HUES48 (cell line): ENCODE data around the gene BTBD10.

Experiments used
- H3K27ac ChIP-seq: one replicate; pipeline ENCODE4 v1.7.0; 2013; ENCODE audit warnings: low read depth, low read length, inconsistent platforms
- H3K27me3 ChIP-seq: 2 replicates; pipeline ENCODE4 v1.6.1; 2013; ENCODE audit warnings: mild to moderate bottlenecking, low read length; ENCODE audit not compliant: control insufficient read depth, insufficient read depth
- H3K36me3 ChIP-seq: 2 replicates; pipeline ENCODE4 v1.6.1; 2013; ENCODE audit warnings: low read length; ENCODE audit not compliant: control insufficient read depth, insufficient read depth
- H3K4me1 ChIP-seq: 2 replicates; pipeline ENCODE4 v1.6.1; 2013; ENCODE audit warnings: mild to moderate bottlenecking, low read length; ENCODE audit not compliant: control insufficient read depth, insufficient read depth
- H3K4me3 ChIP-seq: 2 replicates; pipeline ENCODE4 v1.5.1; 2013; ENCODE audit warnings: mild to moderate bottlenecking, low read depth, low read length
- H3K9ac ChIP-seq: 2 replicates; pipeline ENCODE4 v1.6.1; 2013; ENCODE audit warnings: mild to moderate bottlenecking, low read depth, low read length, moderate library complexity
- H3K9me3 ChIP-seq: 2 replicates; pipeline ENCODE4 v1.6.1; 2013; ENCODE audit warnings: low read length; ENCODE audit not compliant: control insufficient read depth, insufficient read depth

BTBD10 gene

GRCh38 chr11:13352711-13353110 is 110.3 kb downstream of the BTBD10 start:
- no peaks in the 10 kb centered on the region for H3K27me3 ChIP-seq
- no peak overlapping the region for H3K4me3 ChIP-seq
- no peaks in the 10 kb centered on the region for H3K36me3 ChIP-seq
- no peaks in the 10 kb centered on the region for H3K4me1 ChIP-seq
- H3K27ac ChIP-seq = no peak overlapping the region
- H3K9ac ChIP-seq = no peak overlapping the region
- H3K9me3 ChIP-seq = no peaks in the 10 kb centered on the region

DNA sequence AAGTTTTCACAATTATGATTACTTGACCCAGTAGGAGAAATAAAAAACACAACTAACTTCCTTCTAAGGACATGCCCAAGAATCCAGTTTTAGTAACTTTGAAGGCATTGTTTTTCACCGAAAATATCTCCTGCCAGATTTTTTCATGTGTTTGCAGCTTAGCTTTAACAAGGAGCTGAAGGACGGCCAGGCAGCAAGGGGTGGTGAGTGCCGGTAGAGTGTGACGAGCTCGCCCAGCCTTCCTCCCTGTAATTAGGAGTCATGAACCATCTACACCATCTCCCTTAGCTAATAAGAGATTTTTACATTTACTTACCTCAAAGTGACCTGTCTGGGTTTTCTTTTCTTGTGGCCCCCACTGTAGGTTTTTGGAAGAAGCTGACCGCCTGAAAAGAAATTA is 113.4 kb downstream of the BTBD10 start:
- no peak overlapping the region for H3K4me3 ChIP-seq
- no peak overlapping the region for H3K9ac ChIP-seq
- no peaks in the 10 kb centered on the region for H3K4me1 ChIP-seq
- no peaks in the 10 kb centered on the region for H3K36me3 ChIP-seq
- no peaks in the 10 kb centered on the region for H3K27me3 ChIP-seq
- no peak overlapping the region for H3K27ac ChIP-seq
- no peaks in the 10 kb centered on the region for H3K9me3 ChIP-seq

GRCh38 chr11:13349046-13349445 is 114.0 kb downstream of the BTBD10 start:
- Histone ChIP-seq H3K9ac (no peak overlapping the region), H3K27ac (no peak overlapping the region), H3K27me3 (no peaks in the 10 kb centered on the region), H3K9me3 (no peaks in the 10 kb centered on the region), H3K4me1 (no peaks in the 10 kb centered on the region), H3K36me3 (no peaks in the 10 kb centered on the region), H3K4me3 (no peak overlapping the region)

DNA sequence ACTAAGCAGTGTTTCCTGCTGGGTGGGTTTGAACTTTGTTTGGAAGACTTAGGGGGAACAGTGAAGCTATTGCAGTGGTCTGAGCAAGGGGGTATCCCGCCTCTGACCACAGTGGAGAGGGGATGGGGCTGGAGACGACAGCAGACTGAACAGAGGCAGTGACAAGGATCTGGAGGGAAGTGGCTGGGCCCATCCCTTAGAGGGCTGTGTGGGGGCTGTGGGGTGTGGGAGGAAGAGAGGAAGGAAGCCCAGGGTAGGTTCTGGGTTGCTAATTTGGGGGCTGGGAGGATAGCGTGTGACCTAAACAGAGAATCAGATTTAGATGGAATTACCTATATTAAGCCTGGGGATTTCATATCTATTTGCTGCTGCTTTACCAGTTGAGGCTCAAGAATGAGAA is 114.7 kb downstream of the BTBD10 start:
- Histone ChIP-seq H3K9ac (no peak overlapping the region), H3K36me3 (no peaks in the 10 kb centered on the region), H3K27me3 (no peaks in the 10 kb centered on the region), H3K9me3 (no peaks in the 10 kb centered on the region), H3K27ac (no peak overlapping the region), H3K4me3 (no peak overlapping the region), H3K4me1 (no peaks in the 10 kb centered on the region)

- Histone ChIP-seq H3K9ac (no peak overlapping the region), H3K4me3 (no peak overlapping the region), H3K9me3 (no peaks in the 10 kb centered on the region), H3K4me1 (no peaks in the 10 kb centered on the region), H3K27ac (no peak overlapping the region), H3K27me3 (no peaks in the 10 kb centered on the region), H3K36me3 (no peaks in the 10 kb centered on the region)
Observed at GRCh38 chr11:13347901-13348300, 115.1 kb downstream of the BTBD10 start.

- no peak overlapping the region for H3K9ac ChIP-seq
- no peak overlapping the region for H3K27ac ChIP-seq
- H3K4me1 ChIP-seq = no peaks in the 10 kb centered on the region
- H3K4me3 ChIP-seq = no peak overlapping the region
- H3K36me3 ChIP-seq = no peaks in the 10 kb centered on the region
- H3K27me3 ChIP-seq = no peaks in the 10 kb centered on the region
- H3K9me3 ChIP-seq = no peaks in the 10 kb centered on the region
Observed at GRCh38 chr11:13346470-13346869, 116.6 kb downstream of the BTBD10 start.

DNA sequence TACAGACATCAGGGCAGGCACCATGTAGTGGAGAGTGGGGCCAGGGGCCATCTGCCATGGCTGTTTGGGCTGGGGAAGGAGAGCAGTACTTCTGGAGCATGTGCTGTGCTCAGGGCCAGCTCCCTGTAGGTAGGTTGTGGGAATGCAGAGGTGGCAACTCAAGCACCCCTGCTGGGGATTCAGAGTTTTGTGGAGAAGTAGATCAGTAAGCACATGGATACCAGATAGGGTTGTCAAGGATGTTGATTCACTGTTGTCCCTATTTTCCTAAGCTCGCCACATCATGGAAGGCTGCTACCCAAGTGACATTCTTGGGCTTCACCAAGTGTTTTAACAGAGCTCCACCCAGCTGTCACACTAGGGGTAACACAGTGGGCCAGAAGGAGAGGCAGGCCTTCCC is 118.2 kb downstream of the BTBD10 start:
- no peak overlapping the region for H3K9ac ChIP-seq
- H3K36me3 ChIP-seq = no peaks in the 10 kb centered on the region
- no peaks in the 10 kb centered on the region for H3K27me3 ChIP-seq
- no peak overlapping the region for H3K4me3 ChIP-seq
- H3K9me3 ChIP-seq = no peaks in the 10 kb centered on the region
- H3K4me1 ChIP-seq = no peaks in the 10 kb centered on the region
- no peak overlapping the region for H3K27ac ChIP-seq

GRCh38 chr11:13343931-13344717 is 118.9 kb downstream of the BTBD10 start:
- no peaks in the 10 kb centered on the region for H3K36me3 ChIP-seq
- no peaks in the 10 kb centered on the region for H3K27me3 ChIP-seq
- H3K9me3 ChIP-seq = no peaks in the 10 kb centered on the region
- H3K4me1 ChIP-seq = no peaks in the 10 kb centered on the region
- no peak overlapping the region for H3K27ac ChIP-seq
- H3K4me3 ChIP-seq = no peak overlapping the region
- no peak overlapping the region for H3K9ac ChIP-seq

DNA sequence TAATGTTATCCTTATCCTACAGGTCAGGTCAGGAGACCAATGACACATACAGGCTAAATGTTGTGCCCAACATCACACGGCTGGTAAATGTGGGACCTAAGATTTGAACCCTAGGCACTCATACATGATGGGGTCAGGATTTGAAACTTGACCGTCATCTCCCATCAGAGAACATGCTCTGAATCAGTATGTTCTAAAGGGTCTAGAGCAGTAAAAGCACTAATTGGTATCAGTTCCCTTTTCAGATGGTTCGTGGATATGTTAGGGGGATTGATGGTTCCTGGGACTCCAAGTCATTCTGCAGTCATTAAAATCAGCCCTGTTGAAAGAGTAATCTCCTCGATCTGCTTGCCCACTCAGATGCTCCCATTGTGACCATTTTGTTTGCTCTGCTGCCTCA is 120.0 kb downstream of the BTBD10 start:
- Histone ChIP-seq H3K4me1 (no peaks in the 10 kb centered on the region), H3K36me3 (no peaks in the 10 kb centered on the region), H3K9me3 (no peaks in the 10 kb centered on the region), H3K4me3 (no peak overlapping the region), H3K9ac (no peak overlapping the region), H3K27me3 (no peaks in the 10 kb centered on the region), H3K27ac (no peak overlapping the region)

- H3K9ac ChIP-seq = no peak overlapping the region
- H3K27ac ChIP-seq = no peak overlapping the region
- no peaks in the 10 kb centered on the region for H3K27me3 ChIP-seq
- H3K4me3 ChIP-seq = no peak overlapping the region
- H3K9me3 ChIP-seq = no peaks in the 10 kb centered on the region
- H3K36me3 ChIP-seq = no peaks in the 10 kb centered on the region
- no peaks in the 10 kb centered on the region for H3K4me1 ChIP-seq
Observed at GRCh38 chr11:13341026-13341425, 122.0 kb downstream of the BTBD10 start.

GRCh38 chr11:13339195-13340153 is 123.5 kb downstream of the BTBD10 start:
- H3K27ac ChIP-seq = no peak overlapping the region
- H3K9ac ChIP-seq = no peak overlapping the region
- no peak overlapping the region for H3K4me3 ChIP-seq
- H3K36me3 ChIP-seq = no peaks in the 10 kb centered on the region
- H3K4me1 ChIP-seq = 0 out of 2 replicates have a peak, but pooled peaks cover 2% of the 10 kb centered on the region
- no peaks in the 10 kb centered on the region for H3K27me3 ChIP-seq
- H3K9me3 ChIP-seq = no peaks in the 10 kb centered on the region
